ENCODE data around the gene SWI5. TPM values are rescaled to one million over a fixed set of nuclear protein-coding genes. Genes with fewer than 3 reads are reported as not detected.
"Not testable (repeated sequence)": the region's sequence is repeated elsewhere in the genome, so short reads cannot be mapped to it uniquely, and the experiment has no call there.

SWI5 gene
- total RNA-seq, result 26.9 and 29.1 TPM in 2 replicates

DNA sequence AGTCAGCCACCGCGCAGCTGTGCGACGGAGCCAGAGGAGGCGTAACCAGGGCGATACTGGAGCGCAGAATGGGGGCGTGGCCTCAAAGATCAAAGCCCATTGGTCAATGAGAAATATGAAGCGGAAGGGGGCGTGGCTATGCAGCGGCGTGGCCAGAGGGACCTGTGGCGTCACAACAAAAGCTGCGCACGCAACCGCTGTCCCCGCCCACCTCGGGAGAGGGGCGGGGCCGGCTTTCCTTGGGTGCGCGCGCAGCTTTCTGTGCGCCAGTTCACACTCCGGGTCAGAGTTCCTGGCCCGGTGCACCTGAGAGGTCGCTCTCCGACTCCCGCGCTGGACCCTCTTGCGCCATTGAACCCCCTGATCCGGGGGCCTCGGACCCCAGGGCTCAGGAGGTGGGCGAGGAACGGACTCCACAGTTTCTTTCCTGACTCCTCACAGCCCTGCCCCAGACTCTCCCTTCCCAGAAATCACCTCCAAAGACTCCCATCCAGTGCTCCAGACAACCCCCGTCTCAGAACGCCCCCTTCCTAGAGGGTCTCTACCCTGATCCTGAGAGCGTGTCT, at the start of gene SWI5:
SWI5 (plus strand) TSS at position 269 of the 566 bp plus-strand sequence.
- peak; percentile 100 for DNase-seq

DNA sequence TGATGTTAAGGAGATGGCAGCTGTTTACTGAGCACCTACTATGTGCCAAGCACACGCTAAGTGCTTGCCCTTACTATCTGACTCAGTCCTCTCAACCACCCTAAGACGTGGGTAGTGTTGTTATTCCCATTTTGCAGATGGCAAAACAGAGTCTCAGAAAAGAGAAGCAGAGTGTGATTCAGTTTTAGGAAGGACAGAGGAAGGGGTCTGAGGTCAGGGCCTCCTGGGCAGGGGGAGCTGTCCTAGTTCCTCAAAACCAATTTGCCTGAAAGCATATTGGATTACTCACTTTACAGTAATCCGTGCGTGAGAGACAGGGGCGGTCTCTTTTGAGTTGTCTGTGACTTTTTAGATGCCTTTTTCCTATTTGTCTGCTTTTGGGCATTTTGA, 49.7 kb upstream of the SWI5 start:
- no peak for DNase-seq

- not testable (repeated sequence) for DNase-seq
Observed at GRCh38 chr9:128230897-128231296, 45.2 kb upstream of the SWI5 start.

DNA sequence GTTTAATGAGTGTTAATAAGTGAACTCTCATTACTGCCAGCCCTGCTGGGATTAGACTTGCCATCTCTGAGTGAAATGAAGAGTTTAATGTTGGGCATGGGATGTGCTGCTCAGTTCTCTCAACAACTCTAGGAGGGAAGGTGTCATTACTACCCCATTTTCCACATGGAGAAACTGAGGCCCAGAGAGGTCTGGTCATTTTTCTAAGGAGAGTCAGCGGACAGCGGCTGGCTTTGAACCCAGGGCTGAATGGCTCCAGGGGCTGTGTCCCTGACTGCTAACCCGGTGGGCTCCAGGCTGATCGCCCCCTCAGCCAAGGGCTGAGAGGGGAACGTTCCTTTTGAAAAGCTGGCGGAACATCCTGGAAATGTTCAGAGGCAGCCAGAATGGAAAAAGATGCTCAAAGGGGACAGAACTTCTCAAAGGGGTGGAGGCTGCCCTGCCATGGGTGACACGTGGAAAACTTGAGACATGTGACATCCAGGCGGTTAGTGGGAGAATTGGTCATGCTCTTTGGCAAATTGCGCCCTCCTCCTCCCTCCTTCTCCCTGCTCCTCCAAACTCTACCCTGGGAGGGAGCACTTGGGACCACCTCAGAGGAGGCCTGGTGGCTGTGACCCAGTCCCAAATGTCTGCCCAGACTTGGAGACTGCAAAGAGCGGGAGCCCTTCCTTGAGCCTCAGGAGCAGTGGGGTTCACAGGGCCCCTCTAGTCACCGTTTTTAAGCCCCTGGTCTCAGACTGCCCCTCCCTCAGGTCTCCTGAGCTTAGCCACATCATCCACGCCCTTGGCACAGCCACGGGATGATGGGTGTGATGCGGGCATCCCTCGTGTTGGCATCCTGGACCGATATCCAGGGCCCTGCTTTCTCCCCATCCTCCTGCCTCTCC, 44.2 kb upstream of the SWI5 start:
- DNase-seq, result no peak

DNA sequence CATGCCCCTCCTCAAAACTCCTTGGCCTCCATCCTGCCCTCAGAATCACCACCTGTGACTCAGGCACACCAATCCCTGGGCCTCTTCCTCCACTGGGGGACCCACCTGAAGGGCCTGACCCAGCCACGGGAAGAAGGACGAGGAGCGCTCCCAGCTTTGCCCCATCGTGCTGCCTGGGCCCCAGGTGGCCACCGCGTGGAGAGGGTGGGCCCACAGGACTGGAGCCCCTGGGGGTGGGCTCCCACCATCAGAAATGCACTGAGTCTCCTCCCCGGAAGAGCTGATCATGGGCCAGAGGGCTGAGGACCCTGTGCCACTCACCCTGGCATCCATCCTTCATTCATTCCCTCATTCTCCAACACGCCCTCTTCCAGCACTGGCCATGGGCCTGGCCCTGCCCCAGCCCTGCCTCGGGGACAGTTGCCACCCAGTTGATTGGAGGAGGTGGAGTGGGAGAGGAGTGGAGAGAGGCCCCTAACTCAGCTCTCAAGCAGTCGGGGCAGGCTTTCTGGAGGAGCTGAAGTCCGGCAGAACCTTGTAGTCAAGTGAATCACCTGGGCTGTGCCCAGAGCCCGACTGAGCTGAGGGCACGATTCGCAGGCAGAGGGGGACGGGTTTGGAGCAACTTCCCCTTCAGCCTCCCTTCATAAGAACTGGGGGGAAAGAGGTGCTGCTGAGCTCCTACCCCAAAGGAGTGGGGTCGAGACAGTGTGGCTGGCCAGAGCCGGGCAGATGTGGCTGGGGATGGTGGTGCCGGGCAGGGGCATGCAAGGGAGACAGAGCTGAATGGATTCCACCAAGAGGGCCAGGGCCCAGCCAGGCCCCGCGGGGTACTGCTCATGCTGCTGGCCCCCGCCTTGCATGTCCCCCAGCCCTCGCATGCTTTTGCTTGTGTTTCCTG, 43.3 kb upstream of the SWI5 start:
- DNase-seq, result no peak

- no peak for DNase-seq
Observed at GRCh38 chr9:128233817-128234406, 42.2 kb upstream of the SWI5 start.

DNA sequence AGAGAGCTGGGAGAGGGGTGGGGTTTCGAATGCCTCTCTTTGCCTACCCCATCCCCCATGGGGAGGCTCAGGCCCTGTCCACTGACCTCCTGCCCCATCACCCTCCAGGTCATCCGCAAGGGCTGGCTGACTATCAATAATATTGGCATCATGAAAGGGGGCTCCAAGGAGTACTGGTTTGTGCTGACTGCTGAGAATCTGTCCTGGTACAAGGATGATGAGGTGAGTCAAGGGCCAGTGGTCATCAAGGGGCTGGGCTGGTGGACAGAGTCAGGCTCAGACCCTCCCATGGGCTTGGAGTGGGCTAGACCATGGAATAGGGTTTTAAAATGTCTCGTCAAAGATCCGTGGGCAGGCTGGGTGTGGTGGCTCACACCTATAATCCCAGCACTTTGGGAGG, 34.0 kb upstream of the SWI5 start:
- no peak for DNase-seq

DNA sequence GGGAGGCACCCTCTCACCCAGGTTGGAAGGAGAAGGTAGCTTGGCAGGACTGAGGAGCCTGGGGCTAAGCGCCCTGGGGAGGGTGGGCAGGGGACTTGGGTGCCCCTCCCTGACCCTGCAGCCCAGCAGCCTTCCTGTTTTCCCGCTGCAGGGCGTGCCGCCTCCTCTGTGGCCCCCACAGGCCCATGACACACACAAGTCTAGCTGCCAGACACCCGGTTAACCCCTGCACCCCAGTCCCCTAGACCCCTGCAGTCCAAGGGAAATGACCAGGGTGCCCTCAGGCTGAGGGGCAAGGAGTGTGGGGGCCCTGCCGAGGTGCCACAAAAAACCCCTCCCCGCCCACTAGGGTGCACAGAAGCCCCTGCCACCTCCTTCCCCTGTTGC, 33.3 kb upstream of the SWI5 start:
- no peak for DNase-seq

- no peak for DNase-seq
Observed at GRCh38 chr9:128243215-128244018, 32.7 kb upstream of the SWI5 start.

GRCh38 chr9:128244091-128244836, 31.8 kb upstream of the SWI5 start:
- no peak for DNase-seq

DNA sequence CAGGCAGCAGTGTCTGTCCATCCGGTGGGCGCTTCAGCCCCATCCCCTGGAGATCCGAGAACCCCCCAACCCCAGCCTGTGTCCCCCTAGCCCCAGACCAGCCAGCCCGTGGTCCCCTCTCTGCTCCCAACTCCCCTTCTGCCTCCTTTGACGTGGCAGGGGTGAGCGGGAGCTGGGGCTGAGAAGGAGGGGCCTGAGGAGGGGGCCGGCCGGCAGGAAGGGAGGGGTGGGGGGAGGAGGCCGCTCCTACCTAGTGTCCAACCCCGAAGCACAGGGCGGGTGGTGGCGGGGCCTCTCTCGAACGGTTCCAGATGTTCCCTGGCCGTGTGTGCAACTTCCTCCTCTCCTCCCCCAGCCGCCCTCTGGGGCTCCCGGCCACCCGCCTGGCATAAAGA, 31.2 kb upstream of the SWI5 start:
- peak; percentile 19 for DNase-seq

DNA sequence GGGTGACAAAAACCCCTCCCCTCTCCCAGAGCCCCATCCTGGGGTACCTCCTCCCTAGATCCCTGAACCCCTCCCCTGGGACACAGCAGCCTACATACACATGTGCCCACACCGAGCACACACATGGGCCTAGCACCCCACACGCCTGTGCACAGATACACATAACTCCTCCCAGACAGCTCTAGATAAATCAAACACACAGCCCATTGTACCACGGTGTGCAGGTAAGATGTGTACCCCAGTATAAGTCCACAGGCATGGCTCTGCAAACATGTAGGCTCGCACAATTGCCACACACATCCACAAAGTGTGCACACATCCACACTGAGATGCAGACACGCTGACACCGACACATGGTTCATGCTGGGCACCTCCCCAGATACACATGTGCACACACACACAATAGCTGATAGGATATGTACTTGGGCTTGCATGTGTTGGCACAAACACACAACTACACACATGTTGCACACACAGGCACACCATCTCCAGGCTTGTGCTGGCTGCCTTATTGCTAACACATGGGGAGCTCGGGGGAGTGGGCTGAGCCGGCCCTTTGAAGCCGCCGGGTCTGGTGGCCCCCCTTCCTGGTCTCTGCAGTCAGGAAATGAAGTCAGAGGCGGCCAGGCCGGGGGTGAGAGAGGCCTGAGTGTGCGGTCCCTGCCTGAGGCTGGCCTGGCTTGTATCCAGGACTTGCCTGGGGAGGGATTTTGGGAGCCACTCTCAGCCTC, 30.5 kb upstream of the SWI5 start:
- peak; percentile 69 for DNase-seq

DNA sequence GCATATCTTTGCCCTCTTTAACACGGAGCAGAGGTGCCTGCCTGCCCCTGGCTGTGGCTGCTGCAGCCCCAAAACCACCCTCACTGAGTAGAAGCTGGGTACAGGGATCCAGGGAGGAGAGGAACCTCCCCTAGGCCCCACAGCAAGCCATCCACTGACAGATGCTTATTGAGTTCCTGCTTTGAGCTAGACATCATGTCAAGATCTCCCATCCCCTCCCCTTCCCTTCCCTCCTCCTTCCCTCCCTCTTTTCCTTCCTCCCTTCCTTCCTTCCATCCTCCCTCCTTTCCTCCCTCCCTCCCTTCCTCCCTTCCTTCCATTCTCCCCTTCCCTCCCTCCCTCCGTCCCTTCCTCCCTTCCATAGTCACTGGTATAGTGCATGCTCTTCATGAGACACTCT, 29.6 kb upstream of the SWI5 start:
- no peak for DNase-seq

DNA sequence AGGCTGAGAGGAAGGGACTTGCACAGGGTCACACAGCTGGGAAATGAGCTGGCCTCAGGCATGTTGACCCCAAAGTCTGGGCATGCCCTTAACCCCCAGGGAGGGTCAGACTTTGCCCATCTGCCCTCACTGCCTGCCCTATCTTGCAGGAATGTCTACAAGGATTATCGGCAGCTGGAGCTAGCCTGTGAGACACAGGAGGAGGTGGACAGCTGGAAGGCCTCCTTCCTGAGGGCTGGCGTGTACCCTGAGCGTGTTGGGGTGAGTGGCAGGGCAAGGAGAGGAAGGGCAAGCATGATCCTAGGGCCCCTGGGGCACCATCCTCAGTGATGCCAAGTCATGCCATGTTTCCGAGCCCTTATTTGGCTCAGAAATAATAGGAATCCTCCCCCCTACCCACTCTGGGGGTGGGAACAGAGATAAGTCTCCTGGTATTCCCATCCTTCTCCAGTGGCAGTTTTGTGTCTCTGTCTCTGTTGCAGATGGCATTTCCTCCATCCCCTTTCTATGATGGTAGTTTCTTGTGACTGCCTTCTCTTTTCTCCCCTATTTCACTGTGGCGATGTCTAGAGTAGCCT, 28.8 kb upstream of the SWI5 start:
- DNase-seq, result no peak

- no peak for DNase-seq
Observed at GRCh38 chr9:128249558-128249907, 26.5 kb upstream of the SWI5 start.

DNA sequence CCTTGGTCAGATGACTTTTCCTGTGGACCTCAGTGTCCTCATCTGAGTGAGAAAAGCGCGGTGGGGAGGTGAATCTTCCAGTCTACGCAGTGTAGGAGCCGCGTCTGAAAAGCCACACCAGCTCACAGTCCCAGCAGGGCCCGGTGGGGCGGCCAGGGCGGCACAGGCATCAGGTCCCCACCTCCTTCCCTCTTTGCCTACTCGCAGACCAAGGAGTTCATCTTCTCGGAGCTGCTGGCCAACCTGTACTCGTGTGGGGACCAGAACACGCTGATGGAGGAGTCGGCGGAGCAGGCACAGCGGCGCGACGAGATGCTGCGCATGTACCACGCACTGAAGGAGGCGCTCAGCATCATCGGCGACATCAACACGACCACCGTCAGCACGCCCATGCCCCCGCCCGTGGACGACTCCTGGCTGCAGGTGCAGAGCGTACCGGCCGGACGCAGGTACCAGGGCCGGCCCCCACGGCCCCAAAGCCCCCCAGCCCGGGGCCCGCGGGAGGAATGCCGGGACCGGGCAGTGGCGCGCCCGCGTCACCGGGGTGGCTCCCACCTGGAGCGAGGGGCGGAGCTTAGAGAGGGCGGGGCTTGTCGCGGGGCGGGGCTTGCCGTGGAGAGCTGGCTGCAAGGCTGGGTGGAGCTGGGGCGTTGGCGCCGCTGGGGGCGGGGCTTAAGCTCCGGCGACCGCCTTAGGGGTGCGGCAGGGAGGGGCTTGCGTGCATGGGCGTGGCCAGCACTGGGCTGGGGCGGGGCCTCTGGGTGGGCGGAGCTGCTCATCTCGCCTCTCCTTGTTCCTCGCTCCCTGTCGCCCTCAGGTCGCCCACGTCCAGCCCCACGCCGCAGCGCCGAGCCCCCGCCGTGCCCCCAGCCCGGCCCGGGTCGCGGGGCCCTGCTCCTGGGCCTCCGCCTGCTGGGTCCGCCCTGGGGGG, 25.9 kb upstream of the SWI5 start:
- DNase-seq, result peak; percentile 84

GRCh38 chr9:128250839-128251731, 25.0 kb upstream of the SWI5 start:
- no peak for DNase-seq

DNA sequence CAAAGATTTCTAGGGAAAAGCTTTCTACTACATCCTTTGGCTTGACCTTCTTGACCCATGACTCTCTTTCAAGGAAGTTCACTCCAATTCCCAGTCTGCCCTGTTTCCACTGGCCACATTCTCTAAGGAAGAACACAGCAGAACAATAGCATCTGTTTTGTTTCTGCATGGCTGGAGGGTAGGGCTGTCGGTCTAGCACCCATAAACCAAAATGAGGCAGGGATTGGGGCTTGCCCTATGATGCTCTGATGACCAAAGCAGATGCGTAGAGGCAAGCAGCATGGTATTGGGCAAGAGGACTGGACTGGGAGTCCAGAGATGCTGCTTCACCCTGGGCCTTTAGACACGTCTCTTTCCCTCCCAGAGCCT, 24.4 kb upstream of the SWI5 start:
- peak; percentile 75 for DNase-seq
